HEK293 (cell line): ENCODE measurements around the gene TRIP4.

Experiments used
- CTCF ChIA-PET: fragments of 350-600 bp; formaldehyde crosslinking; extraction: SDS; loops from one replicate; lab custom pipeline; 2021; ENCODE audit warnings: antibody characterized with exemption; lab: Yijun Ruan, JAX
- POLR2A ChIA-PET: fragments of 300-600 bp; formaldehyde crosslinking; extraction: SDS; loops from one replicate; lab custom pipeline; 2020; ENCODE audit warnings: antibody characterized with exemption, inconsistent platforms; lab: Yijun Ruan, JAX
- H3K27ac ChIP-seq: fragments of 200-500 bp; sonication (Bioruptor generic); 2 replicates; pipeline ENCODE4 v1.5.1; 2014; ENCODE audit warnings: low read depth, low read length, control low read depth, inconsistent platforms; ENCODE audit errors: extremely low read depth
- H3K36me3 ChIP-seq, 2 experiments: fragments of 200-500 bp in 1 of 2; sonication (Bioruptor generic) in 1 of 2; 1 replicate in 1 of 2; 2 replicates in 1 of 2; pipeline ENCODE4 v1.5.1; 2014 to 2017; ENCODE audit warnings: inconsistent platforms in 2 of 2, low read length in 2 of 2; ENCODE audit not compliant: control insufficient read depth in 2 of 2, insufficient read depth in 1 of 2
- H3K4me1 ChIP-seq: fragments of 200-500 bp; sonication (Bioruptor generic); 2 replicates; pipeline ENCODE4 v1.5.1; 2014; ENCODE audit warnings: mild to moderate bottlenecking, low read length, inconsistent platforms; ENCODE audit not compliant: control insufficient read depth, insufficient read depth
- H3K4me3 ChIP-seq: 2 replicates; pipeline ENCODE4 v1.5.1; 2011; ENCODE audit warnings: low read depth, mild to moderate bottlenecking, control low read depth, low read length, moderate library complexity
- H3K9me3 ChIP-seq: fragments of 200-500 bp; sonication (Bioruptor generic); 2 replicates; pipeline ENCODE4 v1.5.1; 2014; ENCODE audit warnings: low read depth, low read length, inconsistent platforms; ENCODE audit not compliant: control insufficient read depth, insufficient read depth
- BCL11B ChIP-seq: fragments of 450-650 bp; formaldehyde crosslinking; IDR thresholded peaks from 2 replicates; pipeline ENCODE4 v1.5.1; 2016; ENCODE audit warnings: low read depth, missing biosample characterization, missing genetic modification characterization
- KLF9 ChIP-seq: fragments of 450-650 bp; formaldehyde crosslinking; IDR thresholded peaks from 2 replicates; pipeline ENCODE4 v1.5.1; 2016; ENCODE audit warnings: missing biosample characterization, missing genetic modification characterization, low read depth
- ZNF133 ChIP-seq: fragments of 450-650 bp; formaldehyde crosslinking; IDR thresholded peaks from 2 replicates; pipeline ENCODE4 v1.5.1; 2016; ENCODE audit warnings: missing biosample characterization, missing genetic modification characterization
- ZNF175 ChIP-seq: fragments of 450-650 bp; formaldehyde crosslinking; IDR thresholded peaks from 2 replicates; pipeline ENCODE4 v1.5.1; 2016; ENCODE audit warnings: missing biosample characterization, missing genetic modification characterization
- ZNF202 ChIP-seq: fragments of 450-650 bp; formaldehyde crosslinking; IDR thresholded peaks from 2 replicates; pipeline ENCODE4 v1.5.1; 2016; ENCODE audit warnings: missing biosample characterization, missing genetic modification characterization, borderline replicate concordance
- TF ChIP-seq, protein P1 (sequence below): fragments of 450-650 bp; formaldehyde crosslinking; IDR thresholded peaks from 2 replicates; pipeline ENCODE4 v1.5.1; 2016; ENCODE audit warnings: missing biosample characterization, missing genetic modification characterization
- TF ChIP-seq, protein P2 (sequence below): fragments of 450-650 bp; formaldehyde crosslinking; optimal IDR thresholded peaks from 2 replicates; pipeline ENCODE3; 2016; ENCODE audit warnings: missing biosample characterization, mild to moderate bottlenecking, missing genetic modification characterization
- TF ChIP-seq, protein P3 (sequence below): fragments of 450-650 bp; formaldehyde crosslinking; IDR thresholded peaks from 2 replicates; pipeline ENCODE4 v1.5.1; 2016; ENCODE audit warnings: missing biosample characterization, missing genetic modification characterization
- TF ChIP-seq, protein P4 (sequence below): fragments of 450-650 bp; formaldehyde crosslinking; IDR thresholded peaks from 2 replicates; pipeline ENCODE4 v1.5.1; 2016; ENCODE audit warnings: missing biosample characterization, missing genetic modification characterization, borderline replicate concordance
- TF ChIP-seq, protein P5 (sequence below): IDR thresholded peaks from 2 replicates; pipeline ENCODE4 v1.6.1; 2011; ENCODE audit warnings: mild to moderate bottlenecking, low read depth, low read length, borderline replicate concordance

Gene TRIP4

DNA sequence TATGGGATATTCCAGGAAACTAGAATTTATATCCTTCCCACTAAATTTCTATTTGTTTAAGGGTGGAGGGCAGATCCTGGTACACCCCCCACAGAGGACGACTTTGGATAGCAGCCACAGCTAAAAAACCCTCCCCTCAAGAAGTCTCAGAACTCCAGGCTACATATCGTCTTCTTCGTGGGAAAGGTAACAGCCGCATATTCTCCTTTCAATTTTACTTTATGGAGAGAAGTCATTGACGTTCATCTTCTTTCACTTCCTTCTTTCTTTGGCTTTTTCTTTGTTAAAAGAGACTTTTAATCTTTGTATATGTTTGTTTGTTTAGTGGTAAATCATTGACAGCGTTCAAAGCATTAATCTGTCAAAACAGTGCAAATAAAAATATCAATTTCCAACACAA is 36.3 kb downstream of the TRIP4 start:
- H3K9me3 ChIP-seq, result no peaks in the 10 kb centered on the region
- no peaks in the 10 kb centered on the region for H3K4me1 ChIP-seq
- ChIA-PET CTCF (interaction anchor here (0.7 kb wide), 1 partner anchor 260 kb away, joined by 3 read pairs; no protein-coding TSS in a partner anchor), POLR2A (no interaction called here)
- H3K36me3 ChIP-seq, result peaks cover 12 to 32% of the 10 kb centered on the region in 2 experiments
- no peak overlapping the region for H3K27ac ChIP-seq
- H3K4me3 ChIP-seq, result no peak overlapping the region
- TF ChIP-seq, protein P1, sequence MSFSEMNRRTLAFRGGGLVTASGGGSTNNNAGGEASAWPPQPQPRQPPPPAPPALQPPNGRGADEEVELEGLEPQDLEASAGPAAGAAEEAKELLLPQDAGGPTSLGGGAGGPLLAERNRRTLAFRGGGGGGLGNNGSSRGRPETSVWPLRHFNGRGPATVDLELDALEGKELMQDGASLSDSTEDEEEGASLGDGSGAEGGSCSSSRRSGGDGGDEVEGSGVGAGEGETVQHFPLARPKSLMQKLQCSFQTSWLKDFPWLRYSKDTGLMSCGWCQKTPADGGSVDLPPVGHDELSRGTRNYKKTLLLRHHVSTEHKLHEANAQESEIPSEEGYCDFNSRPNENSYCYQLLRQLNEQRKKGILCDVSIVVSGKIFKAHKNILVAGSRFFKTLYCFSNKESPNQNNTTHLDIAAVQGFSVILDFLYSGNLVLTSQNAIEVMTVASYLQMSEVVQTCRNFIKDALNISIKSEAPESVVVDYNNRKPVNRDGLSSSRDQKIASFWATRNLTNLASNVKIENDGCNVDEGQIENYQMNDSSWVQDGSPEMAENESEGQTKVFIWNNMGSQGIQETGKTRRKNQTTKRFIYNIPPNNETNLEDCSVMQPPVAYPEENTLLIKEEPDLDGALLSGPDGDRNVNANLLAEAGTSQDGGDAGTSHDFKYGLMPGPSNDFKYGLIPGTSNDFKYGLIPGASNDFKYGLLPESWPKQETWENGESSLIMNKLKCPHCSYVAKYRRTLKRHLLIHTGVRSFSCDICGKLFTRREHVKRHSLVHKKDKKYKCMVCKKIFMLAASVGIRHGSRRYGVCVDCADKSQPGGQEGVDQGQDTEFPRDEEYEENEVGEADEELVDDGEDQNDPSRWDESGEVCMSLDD (tag by site-specific recombination), result no peak
- TF ChIP-seq ZNF133 (no peak), KLF9 (tag by site-specific recombination) (no peak), ZNF175 (tag by site-specific recombination) (no peak)
- TF ChIP-seq, protein P2, sequence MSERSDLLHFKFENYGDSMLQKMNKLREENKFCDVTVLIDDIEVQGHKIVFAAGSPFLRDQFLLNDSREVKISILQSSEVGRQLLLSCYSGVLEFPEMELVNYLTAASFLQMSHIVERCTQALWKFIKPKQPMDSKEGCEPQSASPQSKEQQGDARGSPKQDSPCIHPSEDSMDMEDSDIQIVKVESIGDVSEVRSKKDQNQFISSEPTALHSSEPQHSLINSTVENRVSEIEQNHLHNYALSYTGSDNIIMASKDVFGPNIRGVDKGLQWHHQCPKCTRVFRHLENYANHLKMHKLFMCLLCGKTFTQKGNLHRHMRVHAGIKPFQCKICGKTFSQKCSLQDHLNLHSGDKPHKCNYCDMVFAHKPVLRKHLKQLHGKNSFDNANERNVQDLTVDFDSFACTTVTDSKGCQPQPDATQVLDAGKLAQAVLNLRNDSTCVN, result no peak
- TF ChIP-seq, protein P3, sequence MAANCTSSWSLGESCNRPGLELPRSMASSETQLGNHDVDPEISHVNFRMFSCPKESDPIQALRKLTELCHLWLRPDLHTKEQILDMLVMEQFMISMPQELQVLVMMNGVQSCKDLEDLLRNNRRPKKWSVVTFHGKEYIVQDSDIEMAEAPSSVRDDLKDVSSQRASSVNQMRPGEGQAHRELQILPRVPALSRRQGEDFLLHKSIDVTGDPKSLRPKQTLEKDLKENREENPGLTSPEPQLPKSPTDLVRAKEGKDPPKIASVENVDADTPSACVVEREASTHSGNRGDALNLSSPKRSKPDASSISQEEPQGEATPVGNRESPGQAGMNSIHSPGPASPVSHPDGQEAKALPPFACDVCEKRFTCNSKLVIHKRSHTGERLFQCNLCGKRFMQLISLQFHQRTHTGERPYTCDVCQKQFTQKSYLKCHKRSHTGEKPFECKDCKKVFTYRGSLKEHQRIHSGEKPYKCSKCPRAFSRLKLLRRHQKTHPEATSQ (tag by site-specific recombination), result no peak
- TF ChIP-seq, protein P4, sequence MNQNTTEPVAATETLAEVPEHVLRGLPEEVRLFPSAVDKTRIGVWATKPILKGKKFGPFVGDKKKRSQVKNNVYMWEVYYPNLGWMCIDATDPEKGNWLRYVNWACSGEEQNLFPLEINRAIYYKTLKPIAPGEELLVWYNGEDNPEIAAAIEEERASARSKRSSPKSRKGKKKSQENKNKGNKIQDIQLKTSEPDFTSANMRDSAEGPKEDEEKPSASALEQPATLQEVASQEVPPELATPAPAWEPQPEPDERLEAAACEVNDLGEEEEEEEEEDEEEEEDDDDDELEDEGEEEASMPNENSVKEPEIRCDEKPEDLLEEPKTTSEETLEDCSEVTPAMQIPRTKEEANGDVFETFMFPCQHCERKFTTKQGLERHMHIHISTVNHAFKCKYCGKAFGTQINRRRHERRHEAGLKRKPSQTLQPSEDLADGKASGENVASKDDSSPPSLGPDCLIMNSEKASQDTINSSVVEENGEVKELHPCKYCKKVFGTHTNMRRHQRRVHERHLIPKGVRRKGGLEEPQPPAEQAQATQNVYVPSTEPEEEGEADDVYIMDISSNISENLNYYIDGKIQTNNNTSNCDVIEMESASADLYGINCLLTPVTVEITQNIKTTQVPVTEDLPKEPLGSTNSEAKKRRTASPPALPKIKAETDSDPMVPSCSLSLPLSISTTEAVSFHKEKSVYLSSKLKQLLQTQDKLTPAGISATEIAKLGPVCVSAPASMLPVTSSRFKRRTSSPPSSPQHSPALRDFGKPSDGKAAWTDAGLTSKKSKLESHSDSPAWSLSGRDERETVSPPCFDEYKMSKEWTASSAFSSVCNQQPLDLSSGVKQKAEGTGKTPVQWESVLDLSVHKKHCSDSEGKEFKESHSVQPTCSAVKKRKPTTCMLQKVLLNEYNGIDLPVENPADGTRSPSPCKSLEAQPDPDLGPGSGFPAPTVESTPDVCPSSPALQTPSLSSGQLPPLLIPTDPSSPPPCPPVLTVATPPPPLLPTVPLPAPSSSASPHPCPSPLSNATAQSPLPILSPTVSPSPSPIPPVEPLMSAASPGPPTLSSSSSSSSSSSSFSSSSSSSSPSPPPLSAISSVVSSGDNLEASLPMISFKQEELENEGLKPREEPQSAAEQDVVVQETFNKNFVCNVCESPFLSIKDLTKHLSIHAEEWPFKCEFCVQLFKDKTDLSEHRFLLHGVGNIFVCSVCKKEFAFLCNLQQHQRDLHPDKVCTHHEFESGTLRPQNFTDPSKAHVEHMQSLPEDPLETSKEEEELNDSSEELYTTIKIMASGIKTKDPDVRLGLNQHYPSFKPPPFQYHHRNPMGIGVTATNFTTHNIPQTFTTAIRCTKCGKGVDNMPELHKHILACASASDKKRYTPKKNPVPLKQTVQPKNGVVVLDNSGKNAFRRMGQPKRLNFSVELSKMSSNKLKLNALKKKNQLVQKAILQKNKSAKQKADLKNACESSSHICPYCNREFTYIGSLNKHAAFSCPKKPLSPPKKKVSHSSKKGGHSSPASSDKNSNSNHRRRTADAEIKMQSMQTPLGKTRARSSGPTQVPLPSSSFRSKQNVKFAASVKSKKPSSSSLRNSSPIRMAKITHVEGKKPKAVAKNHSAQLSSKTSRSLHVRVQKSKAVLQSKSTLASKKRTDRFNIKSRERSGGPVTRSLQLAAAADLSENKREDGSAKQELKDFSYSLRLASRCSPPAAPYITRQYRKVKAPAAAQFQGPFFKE (tag by site-specific recombination), result no peak

DNA sequence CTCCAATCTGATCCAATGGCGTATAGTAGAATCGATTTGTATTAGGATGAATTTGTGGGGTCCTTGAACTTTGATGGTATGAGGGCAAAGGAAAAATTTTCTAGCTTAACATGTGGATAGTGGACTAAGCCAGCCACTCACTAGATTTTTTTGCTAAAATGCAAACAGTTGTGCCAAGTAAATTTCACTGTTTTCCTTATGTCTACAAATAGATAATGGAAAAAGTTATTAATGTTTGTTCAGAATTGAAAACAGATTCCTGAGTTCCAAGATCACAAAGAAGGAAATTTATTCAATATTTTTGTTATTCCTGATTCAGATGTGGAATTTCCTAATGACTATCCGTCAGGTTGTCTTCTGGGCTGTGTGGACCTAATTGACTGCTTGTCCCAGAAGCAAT is 37.6 kb downstream of the TRIP4 start:
- H3K9me3 ChIP-seq, result no peaks in the 10 kb centered on the region
- ChIA-PET CTCF (interaction anchor here (2.5 kb wide), 1 partner anchor 256 kb away, joined by 12 read pairs; no protein-coding TSS in a partner anchor), POLR2A (no interaction called here)
- H3K4me3 ChIP-seq, result no peak overlapping the region
- TF ChIP-seq, protein P5, sequence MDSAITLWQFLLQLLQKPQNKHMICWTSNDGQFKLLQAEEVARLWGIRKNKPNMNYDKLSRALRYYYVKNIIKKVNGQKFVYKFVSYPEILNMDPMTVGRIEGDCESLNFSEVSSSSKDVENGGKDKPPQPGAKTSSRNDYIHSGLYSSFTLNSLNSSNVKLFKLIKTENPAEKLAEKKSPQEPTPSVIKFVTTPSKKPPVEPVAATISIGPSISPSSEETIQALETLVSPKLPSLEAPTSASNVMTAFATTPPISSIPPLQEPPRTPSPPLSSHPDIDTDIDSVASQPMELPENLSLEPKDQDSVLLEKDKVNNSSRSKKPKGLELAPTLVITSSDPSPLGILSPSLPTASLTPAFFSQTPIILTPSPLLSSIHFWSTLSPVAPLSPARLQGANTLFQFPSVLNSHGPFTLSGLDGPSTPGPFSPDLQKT, result no peak
- no peak for TF ChIP-seq ZNF202
- TF ChIP-seq BCL11B, result no peak
- no peaks in the 10 kb centered on the region; the same call in 1 of the 2 replicates for H3K4me1 ChIP-seq
- no peak overlapping the region for H3K27ac ChIP-seq
- H3K36me3 ChIP-seq, result peaks cover 7 to 32% of the 10 kb centered on the region in 2 experiments; a peak in 2 of 3 replicates
